Endometrium (tissue), 2 donors: ENCODE measurements around the gene TREM1.
"Not testable (repeated sequence)": the region's sequence is repeated elsewhere in the genome, so short reads cannot be mapped to it uniquely, and the experiment has no call there.

Source experiments
- FAIRE-seq: peaks from 2 replicates; lab custom pipeline; 2012; peaks lifted over from hg19 to GRCh38; lab: Jason Lieb, UNC
- donor health status: control.
- donor health status: control.

The TREM1 gene

DNA sequence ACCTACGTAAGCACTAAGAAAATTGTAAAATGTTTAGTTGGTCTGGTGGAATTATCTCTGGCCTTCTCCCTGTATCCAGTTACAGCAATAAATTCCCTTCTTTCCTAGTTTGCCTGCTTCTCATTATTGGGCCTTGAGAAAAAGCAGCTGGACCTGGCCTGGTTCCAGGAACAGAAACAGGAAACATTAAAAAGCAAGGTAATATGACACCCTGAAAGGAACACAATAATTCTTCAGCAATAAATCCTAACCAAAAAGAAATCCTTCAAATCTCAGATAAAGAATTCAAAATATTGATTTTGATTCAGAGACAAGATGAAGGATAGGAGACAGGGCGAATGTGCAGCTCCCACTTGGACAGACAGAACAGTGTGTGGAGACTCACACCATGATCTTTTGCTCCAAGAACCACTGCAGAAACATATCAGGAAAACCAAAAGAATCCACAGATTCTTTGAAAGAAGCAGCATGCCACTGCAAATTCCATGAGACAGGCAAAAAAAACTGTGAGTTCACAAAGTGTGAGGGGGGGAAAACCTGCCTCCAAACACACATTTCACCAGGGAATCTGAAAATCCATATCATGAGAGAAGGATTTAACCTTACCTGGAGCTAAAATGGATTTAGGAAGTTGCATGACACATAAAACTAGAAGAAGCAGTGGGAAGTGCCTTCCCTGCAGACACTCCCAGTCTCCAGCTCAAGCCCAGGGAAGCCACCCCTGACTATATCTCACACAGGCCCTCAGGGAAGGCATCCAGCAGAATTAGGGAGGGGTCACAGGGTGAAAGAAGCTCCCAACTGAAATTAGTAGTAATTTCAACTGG is 28.9 kb downstream of the TREM1 start:
- FAIRE-seq: peak; percentile 94

GRCh38 chr6:41256383-41256782 is 30.1 kb downstream of the TREM1 start:
- FAIRE-seq: no peak

GRCh38 chr6:41255638-41256246 is 30.7 kb downstream of the TREM1 start:
- no peak for FAIRE-seq

DNA sequence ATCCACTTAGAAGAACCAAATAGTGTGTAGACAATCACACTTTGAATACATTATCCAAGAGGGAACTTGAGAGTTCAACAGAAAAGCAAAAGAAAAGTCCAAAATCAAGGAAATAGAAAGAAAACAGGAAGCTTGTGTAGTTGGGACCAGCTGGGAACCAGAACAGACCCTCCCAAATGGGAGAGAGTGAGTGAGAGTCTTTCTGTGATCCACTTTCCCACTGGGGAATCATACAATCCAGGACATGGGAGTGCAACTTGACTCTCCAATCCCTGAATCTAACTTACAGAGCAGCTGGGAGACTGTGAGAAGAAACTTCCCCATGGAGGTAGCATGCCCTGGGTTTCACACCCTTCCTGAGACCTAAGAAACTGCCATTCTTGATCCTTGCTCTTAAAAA is 31.4 kb downstream of the TREM1 start:
- FAIRE-seq: no peak

- FAIRE-seq: no peak
Measured at GRCh38 chr6:41252401-41253169, 33.9 kb downstream of the TREM1 start.

- no peak for FAIRE-seq
Measured at GRCh38 chr6:41247882-41248705, 38.4 kb downstream of the TREM1 start.

DNA sequence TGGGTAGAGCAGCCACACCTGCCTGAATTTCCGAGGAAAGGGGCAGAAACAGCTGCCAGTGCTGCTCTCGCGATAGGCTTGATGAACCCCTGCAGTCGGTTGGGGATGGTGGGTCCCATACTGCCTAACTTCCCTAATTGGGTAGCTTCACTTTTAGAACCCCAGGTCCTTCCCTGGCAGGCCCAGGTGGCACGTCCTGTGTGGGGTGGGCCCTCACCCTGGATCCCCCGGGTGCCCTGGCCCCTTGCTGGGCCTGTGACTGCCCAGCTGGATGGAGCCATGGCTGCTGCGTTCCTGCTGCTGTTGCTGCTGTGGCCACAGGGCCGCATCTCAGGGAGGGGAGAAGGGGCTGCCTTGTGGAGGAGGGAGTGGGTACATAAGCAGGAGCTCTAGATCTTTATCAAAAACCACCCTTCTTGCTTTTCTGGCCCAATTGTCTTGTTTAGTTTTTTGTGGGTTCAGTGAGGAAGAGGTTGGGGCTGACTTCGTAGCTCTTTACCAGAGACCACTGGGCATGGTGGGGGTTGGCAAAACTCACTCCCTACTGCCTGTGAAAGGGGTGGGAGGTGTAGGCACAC is 39.1 kb downstream of the TREM1 start:
- no peak for FAIRE-seq

DNA sequence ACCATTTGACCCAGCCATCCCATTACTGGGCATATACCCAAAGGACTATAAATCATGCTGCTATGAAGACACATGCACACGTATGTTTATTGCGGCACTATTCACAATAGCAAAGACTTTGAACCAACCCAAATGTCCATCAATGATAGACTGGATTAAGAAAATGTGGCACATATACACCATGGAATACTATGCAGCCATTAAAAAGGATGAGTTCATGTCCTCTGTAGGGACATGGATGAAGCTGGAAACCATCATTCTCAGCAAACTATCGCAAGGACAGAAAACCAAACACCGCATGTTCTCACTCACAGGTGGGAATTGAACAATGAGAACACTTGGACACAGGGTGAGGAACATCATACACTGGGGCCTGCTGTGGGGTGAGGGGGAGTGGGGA is 40.0 kb downstream of the TREM1 start:
- not testable (repeated sequence) for FAIRE-seq

GRCh38 chr6:41239467-41240159 is 46.9 kb downstream of the TREM1 start:
- FAIRE-seq: no peak

DNA sequence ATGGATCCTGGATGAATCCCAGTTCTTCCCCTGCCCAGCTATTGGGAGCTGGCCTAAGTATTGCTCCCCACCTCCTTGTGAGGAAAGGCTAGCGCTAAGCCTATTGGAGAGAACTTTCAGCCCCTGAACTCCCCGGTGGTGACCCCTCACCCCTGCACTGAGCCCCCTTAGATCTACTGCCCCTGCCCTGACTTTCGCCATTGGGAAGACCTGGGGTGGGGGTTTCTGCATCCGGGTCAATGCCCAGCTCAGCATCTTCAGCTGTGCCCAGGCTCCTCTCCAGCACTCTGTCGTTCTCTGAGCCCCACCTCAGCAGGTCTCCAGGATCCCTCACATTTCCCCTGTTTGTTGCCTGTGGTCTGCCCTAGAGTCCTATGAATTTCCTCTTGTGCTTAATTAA is 49.4 kb downstream of the TREM1 start:
- no peak for FAIRE-seq

GRCh38 chr6:41236276-41236675 is 50.2 kb downstream of the TREM1 start:
- FAIRE-seq: no peak

- FAIRE-seq: no peak
Measured at GRCh38 chr6:41232667-41233066, 53.8 kb downstream of the TREM1 start.

GRCh38 chr6:41231246-41231645 is 55.2 kb downstream of the TREM1 start:
- no peak for FAIRE-seq

DNA sequence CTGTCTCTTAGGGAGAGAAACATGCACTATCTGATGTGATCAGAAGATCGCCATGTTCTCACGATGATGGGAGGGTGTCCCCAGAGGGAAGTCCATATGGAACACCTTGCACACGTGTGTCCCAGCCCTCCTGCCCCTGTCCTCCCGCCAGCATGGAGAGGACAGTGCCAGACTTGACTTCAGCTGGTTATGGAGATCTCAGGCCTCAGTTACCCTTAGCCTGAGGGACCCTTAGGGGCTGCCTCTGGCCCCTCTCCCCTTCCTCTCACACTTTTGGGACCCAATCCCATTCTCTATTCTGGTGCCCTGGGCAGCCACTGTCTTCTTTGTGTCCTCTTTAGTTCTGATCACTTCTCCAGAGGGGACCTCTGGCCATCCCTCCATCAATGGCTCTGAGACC is 56.8 kb downstream of the TREM1 start:
- no peak for FAIRE-seq

GRCh38 chr6:41228616-41229015 is 57.9 kb downstream of the TREM1 start:
- FAIRE-seq: no peak

DNA sequence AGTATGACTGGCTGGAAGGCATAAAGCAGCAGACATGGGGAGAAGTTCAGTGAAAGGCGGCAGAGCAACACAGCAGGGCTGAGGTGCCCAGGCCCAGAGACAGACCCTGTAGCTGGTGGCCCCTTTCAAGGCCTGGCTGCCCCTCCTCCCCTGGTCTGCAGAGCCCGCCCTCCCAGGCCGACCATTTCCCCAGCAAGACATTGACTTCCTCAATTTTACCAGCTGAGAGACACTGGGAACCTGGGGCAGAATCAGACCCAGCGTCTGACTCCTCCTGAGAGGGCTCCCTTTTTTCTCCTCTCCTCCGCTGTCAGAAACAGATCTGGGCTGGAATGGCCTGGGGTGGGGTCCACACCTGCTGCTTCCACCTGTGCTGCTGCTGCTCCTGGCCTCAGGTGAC is 58.4 kb downstream of the TREM1 start, which contains the start of gene TREML4:
Gene TREML4 (plus strand): TSS at position 254 of the 400 bp plus-strand sequence. CDS start 79 bp downstream, at position 333.
- no peak for FAIRE-seq

DNA sequence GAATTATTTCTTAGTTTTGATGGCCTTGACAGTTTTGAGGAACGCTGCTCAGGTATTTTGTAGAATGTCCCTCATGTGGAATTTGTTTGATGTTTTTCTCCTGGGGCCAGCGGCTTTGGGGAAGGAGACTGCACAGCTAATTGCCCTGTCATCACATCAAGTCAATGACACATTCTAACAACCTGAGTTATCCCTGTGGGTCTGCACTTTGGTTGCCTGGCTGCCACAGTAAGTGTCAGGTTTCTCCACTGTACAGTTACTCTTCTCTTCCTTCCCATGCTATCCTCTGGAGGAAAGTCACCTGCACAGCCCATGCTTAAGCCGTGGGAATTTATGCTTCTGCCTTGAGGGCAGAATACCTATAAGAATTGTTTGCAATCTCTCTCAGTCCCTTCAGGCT is 59.7 kb downstream of the TREM1 start:
- FAIRE-seq: no peak

- no peak for FAIRE-seq
Measured at GRCh38 chr6:41224800-41225199, 61.7 kb downstream of the TREM1 start.
